Heart right ventricle (tissue), 16 donors: ENCODE data around the gene PLB1. TPM values are rescaled to one million over a fixed set of nuclear protein-coding genes. Genes with fewer than 3 reads are reported as not detected.
A peak's percentile ranks its signal among the peaks of the same experiment; 100 is the strongest.

Source experiments
- ATAC-seq, 8 donors: fragments of 200-7000 bp; cut with Tn5 transposase; one replicate each; pipeline ENCODE4 v1.9.1; 2020; ENCODE audit warnings: mild to moderate bottlenecking in 8 of 8, moderate library complexity in 8 of 8, moderate number of reproducible peaks in 1 of 8
- DNase-seq, 2 donors: peaks; one replicate each; pipeline ENCODE4 v3.0.0-alpha.2; 2020
- H3K27ac ChIP-seq, 10 donors: fragments of 200-600 bp; sonication (generic) in 2 of 10; one replicate each; pipeline versions ENCODE4 v1.5.0 to v1.8.0; 2020 to 2022; ENCODE audit warnings: mild to moderate bottlenecking in 3 of 10
- H3K27me3 ChIP-seq, 7 donors: fragments of 200-600 bp; one replicate each; pipeline ENCODE4 v1.8.0; 2021 to 2022; ENCODE audit warnings: mild to moderate bottlenecking in 2 of 7
- H3K36me3 ChIP-seq, 9 donors: fragments of 200-600 bp; sonication (generic) in 1 of 9; one replicate each; pipeline versions ENCODE4 v1.5.0 to v1.8.0; 2020 to 2022; ENCODE audit warnings: mild to moderate bottlenecking in 2 of 9
- H3K4me1 ChIP-seq, 9 donors: fragments of 200-600 bp; sonication (generic) in 1 of 9; one replicate each; pipeline versions ENCODE4 v1.5.0 to v1.8.0; 2020 to 2022; ENCODE audit warnings: mild to moderate bottlenecking in 4 of 9
- H3K4me3 ChIP-seq, 10 donors: fragments of 200-600 bp; sonication (generic) in 2 of 10; one replicate each; pipeline versions ENCODE4 v1.5.0 to v1.8.0; 2020 to 2022; ENCODE audit warnings: mild to moderate bottlenecking in 7 of 10, moderate library complexity in 2 of 10
- H3K9me3 ChIP-seq, 11 donors: fragments of 200-600 bp in 10 of 11; sonication (generic) in 2 of 11; one replicate each; pipeline versions ENCODE4 v1.5.0 to v1.8.0; 2013 to 2022; ENCODE audit warnings: mild to moderate bottlenecking in 2 of 11, control low read depth in 1 of 11, moderate library complexity in 1 of 11
- WGBS, 2 donors: extraction: QIAGEN DNeasy Blood & Tissue Kit; methylation state at CpG; one replicate each; pipeline ENCODE4 v1.1.7; 2013; ENCODE audit warnings: inconsistent platforms in 1 of 2; 5-methylcytosine and 5-hydroxymethylcytosine counted together
- intact Hi-C, 10 donors: fragments of 100-400 bp; cut with DNase I; formaldehyde crosslinking; loops; one replicate each; pipeline versions ENCODE4 v1.11.1 to v1.14.2; 2022
- polyA plus RNA-seq, 2 donors: library from polyadenylated mRNA; stranded (reverse); fragments of 200-250 nt; gene quantifications; one replicate each; pipeline ENCODE4 v1.2.3, GENCODE V29; 2013
- total RNA-seq, 10 donors: library from RNA; stranded (reverse); fragmentation: NEBNext Ultra II Directional in 3 of 10; extraction: Animal tissue kit (Norgen Biotek cat#: 25700) in 3 of 10; gene quantifications; one replicate each; pipeline versions ENCODE4 v1.2.1 to v1.2.4, GENCODE V29; 2021 to 2023
- TF ChIP-seq, protein P1 (sequence below), 9 donors: fragments of 200-600 bp; sonication (generic) in 2 of 9; IDR thresholded peaks; one replicate each; pipeline versions ENCODE4 v1.5.0 to v1.8.0; 2021 to 2022; ENCODE audit warnings: antibody characterized with exemption in 9 of 9, mild to moderate bottlenecking in 5 of 9, moderate library complexity in 1 of 9
- donor health status: Arrhythmogenic right ventricular cardiomyopathy.
- donor health status: ischemic (EF 13 %, LVEDD 7.1; RV severe dilation, severe dysfunction).
- donor health status: healthy with polysubstance abuse.
- donor health status: DM: no; HTN: yes; CAD: no.
- donor health status: DM: no; HTN: no; CAD: no.
- donor health status: ischemic (EF 25% LVEDD 6.9; RV normal size, moderate dysfunction).
- donor health status: ischemic (EF 25% LVEDD 5.7; RV mildly dilated, moderate dysfunction).
- donor health status: healthy.
- donor health status: DM: yes; HTN: yes; CAD: no.
- donor health status: Ischemic cardiomyopathy.
- donor health status: ischemic (EF 35%, LVEDD 5.7; RV mildly dilated, moderate dysfunction).
- donor health status: nonischemic (EF 11% LVEDD 7.7; RV severe dilation, severe dysfunction).
- donor health status: DM: yes; HTN: yes; CAD: no.
- donor health status: PGD.
- donor health status: ischemic (EF 29% LVEDD 5.4; RV normal size, mild dysfunction).
- donor health status: nonischemic (EF 23%, LVEDD 6.1; RV moderate dilation, normal function).

PLB1 gene
- total and polyA plus RNA-seq, 12 donors = 0.34 to 6.1 (median 1.4) TPM

DNA sequence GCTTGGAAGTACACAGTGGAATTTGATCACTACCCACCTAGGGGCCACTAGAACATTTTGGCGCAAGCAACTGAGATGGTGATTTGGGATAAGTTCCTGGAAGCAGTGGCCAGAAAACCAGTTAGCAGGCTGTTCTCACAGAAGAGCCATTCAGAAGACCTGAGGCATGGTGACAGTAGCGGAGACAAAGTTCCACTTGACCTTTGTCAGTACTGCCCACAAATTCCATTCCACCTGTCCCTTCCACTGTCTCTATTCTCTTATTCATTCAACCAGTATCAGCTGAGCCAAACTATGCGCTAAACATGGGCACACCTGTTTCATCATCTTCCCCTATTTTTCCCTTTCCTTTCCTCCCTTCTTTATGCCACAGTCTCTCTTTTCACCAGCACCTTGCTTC lies 196.6 kb downstream of the PLB1 start:
- ATAC-seq = no peak
- no peak for DNase-seq
- H3K27ac ChIP-seq = peak overlapping the region in 3 of 10 donors; percentile 21 to 41 (median 36)
- intact Hi-C loops = no loop called here
- H3K36me3 ChIP-seq = no peaks in the 10 kb centered on the region
- WGBS, 2 donors = 95 to 100% methylated on average over 3 of the region's 3 CpGs
- TF ChIP-seq, protein P1, sequence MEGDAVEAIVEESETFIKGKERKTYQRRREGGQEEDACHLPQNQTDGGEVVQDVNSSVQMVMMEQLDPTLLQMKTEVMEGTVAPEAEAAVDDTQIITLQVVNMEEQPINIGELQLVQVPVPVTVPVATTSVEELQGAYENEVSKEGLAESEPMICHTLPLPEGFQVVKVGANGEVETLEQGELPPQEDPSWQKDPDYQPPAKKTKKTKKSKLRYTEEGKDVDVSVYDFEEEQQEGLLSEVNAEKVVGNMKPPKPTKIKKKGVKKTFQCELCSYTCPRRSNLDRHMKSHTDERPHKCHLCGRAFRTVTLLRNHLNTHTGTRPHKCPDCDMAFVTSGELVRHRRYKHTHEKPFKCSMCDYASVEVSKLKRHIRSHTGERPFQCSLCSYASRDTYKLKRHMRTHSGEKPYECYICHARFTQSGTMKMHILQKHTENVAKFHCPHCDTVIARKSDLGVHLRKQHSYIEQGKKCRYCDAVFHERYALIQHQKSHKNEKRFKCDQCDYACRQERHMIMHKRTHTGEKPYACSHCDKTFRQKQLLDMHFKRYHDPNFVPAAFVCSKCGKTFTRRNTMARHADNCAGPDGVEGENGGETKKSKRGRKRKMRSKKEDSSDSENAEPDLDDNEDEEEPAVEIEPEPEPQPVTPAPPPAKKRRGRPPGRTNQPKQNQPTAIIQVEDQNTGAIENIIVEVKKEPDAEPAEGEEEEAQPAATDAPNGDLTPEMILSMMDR (IDR thresholded peaks at IDR 0.05) = no peak
- H3K9me3 ChIP-seq = no peaks in the 10 kb centered on the region
- no peaks in the 10 kb centered on the region for H3K27me3 ChIP-seq
- H3K4me1 ChIP-seq = peaks cover 3 to 30% (median 12%) of the 10 kb centered on the region in 9 donors
- H3K4me3 ChIP-seq = no peak overlapping the region

DNA sequence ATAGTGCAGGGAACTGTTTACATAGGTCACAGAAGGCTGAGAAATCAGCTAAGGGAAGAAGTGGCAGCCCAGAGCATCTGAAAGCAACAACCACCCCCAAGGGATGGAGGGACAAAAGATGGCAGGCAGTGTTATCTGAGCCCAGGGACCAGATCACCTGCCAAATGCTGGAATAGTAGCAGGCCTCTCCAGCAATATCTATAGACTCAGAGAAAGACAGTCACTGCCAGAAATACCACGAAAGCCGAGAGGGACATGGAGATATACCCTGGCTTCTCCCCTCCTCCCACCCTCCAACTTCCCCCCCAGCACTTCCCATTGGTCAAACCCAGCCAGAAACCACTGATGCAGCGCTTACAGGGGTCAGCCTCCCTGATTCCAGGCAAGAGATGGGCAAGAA lies 197.4 kb downstream of the PLB1 start:
- peak in 2 of 8 donors; percentile 39 to 70 for ATAC-seq
- Histone ChIP-seq H3K9me3 (no peaks in the 10 kb centered on the region), H3K4me1 (peaks cover 3 to 30% (median 12%) of the 10 kb centered on the region in 9 donors), H3K27me3 (no peaks in the 10 kb centered on the region), H3K36me3 (no peaks in the 10 kb centered on the region), H3K27ac (peak overlapping the region in 2 of 10 donors; percentile 21 to 41), H3K4me3 (no peak overlapping the region)
- DNase-seq = no peak
- 49 to 78% methylated on average over 3 of the region's 3 CpGs for WGBS, 2 donors
- intact Hi-C loops = no loop called here
- TF ChIP-seq, protein P1 (IDR thresholded peaks at IDR 0.05) = no peak

Other genes starting within 250 kb of the PLB1 start
- 100 to 1,000 TPM in 1 of 10 donors, 10 to 100 TPM in 9; 29.7 to 182 (median 60.3) TPM for gene FOSL2, start 103.2 kb upstream of the PLB1 start, total RNA-seq
- 10 to 100 TPM; 16.5 to 24.0 TPM for gene FOSL2, start 103.2 kb upstream of the PLB1 start, polyA plus RNA-seq